ENCODE results near the gene DLX4.

- no peak for TF ChIP-seq POLR2A (IDR thresholded peaks at IDR 0.05; ENCODE audit: low read length)
- no peak for TF ChIP-seq GATA1 (IDR thresholded peaks at IDR 0.05; ENCODE audit: low read depth, low read length)
Measured at GRCh38 chr17:49976828-49977202, 7.8 kb downstream of the DLX4 start.
